ENCODE measurements around the gene ZNF408.

Gene ZNF408

GRCh38 chr11:46700241-46701077, at the start of gene ZNF408, which contains the start of gene ARHGAP1:
Gene ZNF408 (plus strand): TSS chr11:46701031. CDS start chr11:46701048, 17 bp downstream.
Gene ARHGAP1 (minus strand): TSS chr11:46700619. CDS start chr11:46696107, 4,512 bp downstream.
- Histone ChIP-seq H3K27ac (peak within 1 kb of the TSS; percentile 78 to 92), H3K4me1 (peaks cover 0 to 64% (median 59%) of the 10 kb centered on the region in 4 donors), H3K27me3 (no peaks in the 10 kb centered on the region), H3K4me3 (peak within 1 kb of the TSS; percentile 70 to 91), H3K36me3 (peaks cover 22 to 46% (median 38%) of the 10 kb centered on the region in 3 donors), H3K9me3 (no peaks in the 10 kb centered on the region)
- intact Hi-C loops (cut with DNase I; ENCODE audit: low total_unique reads) = no loop called here
- DNase-seq = peak; percentile 99 to 100
- TF ChIP-seq CTCF (IDR thresholded peaks at IDR 0.05) = no peak

DNA sequence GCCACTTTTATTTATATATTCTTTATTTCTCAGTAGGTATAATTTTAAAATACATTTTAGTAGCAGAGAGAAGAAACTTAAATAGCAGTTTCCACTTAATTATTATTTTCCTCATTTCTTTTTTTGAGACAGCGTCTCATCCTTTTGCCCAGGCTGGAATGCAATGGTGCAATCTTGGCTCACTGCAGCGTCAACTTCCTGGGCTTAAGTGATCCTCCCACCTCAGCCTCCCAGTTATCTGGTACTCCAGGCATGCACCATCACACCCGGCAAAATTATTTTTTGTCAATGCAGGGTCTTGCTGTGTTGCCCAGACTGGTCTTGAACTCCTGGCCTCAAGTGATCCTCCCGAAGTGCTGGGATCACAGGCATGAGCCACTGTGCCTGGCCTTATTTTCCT, 45.2 kb upstream of the ZNF408 start:
- H3K4me1 ChIP-seq = peaks cover 0 to 10% (median 0%) of the 10 kb centered on the region in 4 donors
- H3K36me3 ChIP-seq = peaks cover 87 to 99% (median 89%) of the 10 kb centered on the region in 3 donors
- intact Hi-C loops (cut with DNase I; ENCODE audit: low total_unique reads) = no loop called here
- no peak overlapping the region for H3K27ac ChIP-seq
- DNase-seq = no peak
- H3K4me3 ChIP-seq = no peak overlapping the region
- TF ChIP-seq CTCF (IDR thresholded peaks at IDR 0.05) = no peak
- H3K27me3 ChIP-seq = no peaks in the 10 kb centered on the region
- no peaks in the 10 kb centered on the region for H3K9me3 ChIP-seq

GRCh38 chr11:46657186-46657585, 43.6 kb upstream of the ZNF408 start:
- peaks cover 0 to 10% (median 0%) of the 10 kb centered on the region in 4 donors for H3K4me1 ChIP-seq
- DNase-seq = no peak
- no peaks in the 10 kb centered on the region for H3K27me3 ChIP-seq
- intact Hi-C loops (cut with DNase I; ENCODE audit: low total_unique reads) = no loop called here
- no peak for TF ChIP-seq CTCF (IDR thresholded peaks at IDR 0.05)
- H3K27ac ChIP-seq = no peak overlapping the region
- no peaks in the 10 kb centered on the region for H3K9me3 ChIP-seq
- H3K36me3 ChIP-seq = peaks cover 82 to 99% (median 89%) of the 10 kb centered on the region in 3 donors
- no peak overlapping the region for H3K4me3 ChIP-seq

- peak overlapping the region in 1 of 2 donors; percentile 28 for H3K27ac ChIP-seq
- no peaks in the 10 kb centered on the region for H3K9me3 ChIP-seq
- H3K4me3 ChIP-seq = no peak overlapping the region
- H3K27me3 ChIP-seq = no peaks in the 10 kb centered on the region
- intact Hi-C loops (cut with DNase I; ENCODE audit: low total_unique reads) = no loop called here
- H3K36me3 ChIP-seq = peaks cover 84 to 99% (median 84%) of the 10 kb centered on the region in 3 donors
- TF ChIP-seq CTCF (IDR thresholded peaks at IDR 0.05) = no peak
- peak; percentile 81 to 82 for DNase-seq
- H3K4me1 ChIP-seq = peaks cover 0 to 11% (median 0%) of the 10 kb centered on the region in 4 donors
Measured at GRCh38 chr11:46658259-46658658, 42.6 kb upstream of the ZNF408 start.

DNA sequence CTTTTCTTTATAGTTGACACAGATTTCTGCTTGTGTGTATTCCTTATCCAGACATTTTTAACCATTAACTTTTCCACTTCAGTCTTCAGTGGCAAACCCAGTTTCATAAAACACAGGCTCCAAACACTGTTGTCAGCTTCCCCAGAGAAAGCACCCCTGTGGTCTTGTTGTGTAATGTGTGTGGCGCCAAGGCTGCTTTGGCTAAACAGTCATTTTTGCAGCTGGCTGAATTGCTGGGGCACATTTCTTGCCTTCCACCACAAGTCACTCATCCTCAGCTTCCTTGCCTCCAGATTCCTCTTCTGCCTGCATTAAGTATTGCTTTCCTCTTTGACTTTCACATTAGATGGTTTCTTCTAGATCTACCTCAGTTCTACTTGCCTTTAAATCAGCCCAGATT, 40.9 kb upstream of the ZNF408 start:
- no peak for TF ChIP-seq CTCF (IDR thresholded peaks at IDR 0.05)
- intact Hi-C loops (cut with DNase I; ENCODE audit: low total_unique reads) = no loop called here
- Histone ChIP-seq H3K4me3 (no peak overlapping the region), H3K27me3 (no peaks in the 10 kb centered on the region), H3K27ac (peak overlapping the region in 1 of 2 donors; percentile 16), H3K36me3 (peaks cover 85 to 100% (median 87%) of the 10 kb centered on the region in 3 donors), H3K4me1 (peaks cover 0 to 17% (median 0%) of the 10 kb centered on the region in 4 donors), H3K9me3 (no peaks in the 10 kb centered on the region)
- peak; percentile 73 to 74 for DNase-seq

Data from tibial artery (tissue), 4 donors.